Activated effector memory CD4-positive, alpha-beta T cell treated with Interleukin-2 at 50 U/mL for 16 hours (primary cell): ENCODE data around the gene PGC.

Experiments
- DNase-seq: peaks from one replicate; pipeline ENCODE4 v3.0.0-alpha.2; 2020

PGC gene

GRCh38 chr6:41693281-41694240, 53.6 kb downstream of the PGC start:
- DNase-seq, result no peak

- no peak for DNase-seq
These were observed 54.5 kb downstream of the PGC start for GRCh38 chr6:41692730-41693129.

- no peak for DNase-seq
These were observed 55.0 kb downstream of the PGC start for GRCh38 chr6:41692080-41692675.

DNA sequence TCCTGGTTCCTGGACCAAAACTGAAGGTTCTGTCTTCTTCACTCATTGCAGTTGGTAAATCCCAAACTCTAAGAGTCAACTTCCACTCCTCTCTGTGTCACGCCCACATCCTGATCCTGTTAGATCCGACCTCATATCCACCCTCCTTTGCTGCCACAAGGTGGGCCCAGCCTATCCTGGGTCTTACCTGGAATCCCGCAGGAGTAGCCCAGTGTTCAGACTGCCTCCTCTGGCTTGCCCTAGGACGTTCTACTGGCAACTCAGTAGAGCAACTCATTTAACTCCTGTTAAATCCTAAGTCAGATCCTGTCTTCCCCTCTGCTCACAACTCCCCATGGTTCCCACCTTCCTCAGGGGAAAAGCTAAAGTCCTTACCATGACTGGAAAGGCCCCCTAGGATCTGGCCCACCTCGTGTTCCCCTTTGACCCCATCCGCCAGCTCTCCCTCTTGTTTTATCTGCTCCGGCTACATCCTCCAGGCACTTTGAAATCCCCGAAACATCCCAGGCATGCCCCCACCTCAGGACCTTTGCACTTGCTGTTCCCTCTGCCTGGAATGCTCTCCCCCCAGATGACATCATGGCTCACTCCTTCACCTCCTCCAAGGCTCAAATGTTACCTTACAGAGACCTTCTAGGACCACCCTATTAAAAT, 55.6 kb downstream of the PGC start:
- no peak for DNase-seq

DNA sequence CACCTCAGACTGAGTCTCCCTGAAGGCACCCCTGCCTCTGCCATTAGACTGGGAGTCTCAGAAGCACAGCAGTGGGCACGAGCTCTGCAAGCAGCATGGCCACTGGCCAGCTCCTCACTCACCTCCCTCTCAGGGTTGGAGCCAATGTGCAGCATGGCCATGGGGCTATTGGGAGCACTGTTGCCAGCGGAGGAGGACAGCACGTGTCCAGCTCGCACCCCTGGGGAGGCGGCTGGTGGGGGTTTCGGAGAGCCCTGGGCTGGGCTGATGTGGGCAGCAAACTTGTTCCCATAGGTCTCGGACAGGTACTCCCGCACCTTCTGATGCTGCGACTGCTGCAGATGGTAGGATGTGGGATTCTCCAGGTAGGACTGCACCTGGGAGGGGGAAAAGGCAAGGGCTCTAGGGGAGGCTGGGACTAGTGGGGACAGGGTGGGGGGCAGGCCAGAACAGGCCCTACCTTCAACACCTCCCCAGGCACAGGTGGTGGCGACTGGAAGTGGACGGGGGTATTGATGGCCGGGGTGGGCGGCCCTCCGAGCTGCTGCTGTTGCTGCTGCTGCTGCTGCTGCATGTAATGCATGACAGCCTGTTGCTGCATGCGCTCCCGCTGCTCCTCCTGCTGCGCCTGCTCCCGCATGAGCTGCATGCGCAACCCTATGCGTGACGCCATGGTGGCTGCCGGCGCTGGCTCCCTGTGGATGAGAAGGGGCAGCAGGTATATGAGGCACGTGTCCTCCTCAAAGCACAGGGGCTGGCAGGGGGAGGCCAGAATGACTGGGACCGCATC, 56.5 kb downstream of the PGC start:
- DNase-seq, result no peak

DNA sequence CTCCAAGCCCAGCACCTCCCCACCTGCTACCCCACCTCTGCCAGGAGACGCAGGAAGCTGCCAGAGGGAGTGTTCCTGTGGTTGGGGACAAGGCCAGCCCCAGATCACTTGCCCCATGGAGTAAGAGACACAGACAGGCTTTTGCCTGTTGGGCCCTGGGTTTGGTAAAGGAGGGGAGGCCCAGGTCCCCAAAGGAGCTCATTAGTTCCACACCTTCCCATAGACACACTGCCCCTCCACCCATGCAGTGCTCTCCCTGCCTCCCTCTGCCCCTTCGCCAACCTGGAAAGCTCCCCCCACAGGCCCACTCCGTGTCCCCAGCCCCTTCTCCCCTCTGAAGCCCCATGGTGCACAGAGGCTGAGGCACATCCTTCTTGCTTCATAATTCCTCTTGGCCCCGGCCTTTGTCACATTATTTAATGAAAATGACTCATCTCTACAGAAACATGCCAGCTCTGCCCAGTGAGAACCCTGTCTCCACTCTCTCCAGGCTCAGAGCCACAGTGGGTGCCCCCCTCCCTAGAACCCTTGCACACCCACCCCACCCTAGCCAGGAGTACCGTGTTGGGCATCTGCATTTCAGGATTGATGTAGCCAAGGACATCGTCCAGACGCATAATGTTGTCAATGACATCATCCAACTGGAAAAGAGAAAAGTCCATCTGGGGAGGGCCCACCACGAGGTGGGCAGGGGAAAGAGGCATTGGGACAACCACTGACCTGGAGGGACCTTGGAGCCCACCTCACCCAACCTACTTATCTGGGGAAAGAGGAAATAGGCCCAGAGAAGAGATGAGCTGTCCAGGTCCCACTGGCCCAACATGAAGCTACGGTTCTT, 57.8 kb downstream of the PGC start:
- DNase-seq, result no peak

GRCh38 chr6:41688256-41688965, 58.8 kb downstream of the PGC start:
- DNase-seq, result no peak

DNA sequence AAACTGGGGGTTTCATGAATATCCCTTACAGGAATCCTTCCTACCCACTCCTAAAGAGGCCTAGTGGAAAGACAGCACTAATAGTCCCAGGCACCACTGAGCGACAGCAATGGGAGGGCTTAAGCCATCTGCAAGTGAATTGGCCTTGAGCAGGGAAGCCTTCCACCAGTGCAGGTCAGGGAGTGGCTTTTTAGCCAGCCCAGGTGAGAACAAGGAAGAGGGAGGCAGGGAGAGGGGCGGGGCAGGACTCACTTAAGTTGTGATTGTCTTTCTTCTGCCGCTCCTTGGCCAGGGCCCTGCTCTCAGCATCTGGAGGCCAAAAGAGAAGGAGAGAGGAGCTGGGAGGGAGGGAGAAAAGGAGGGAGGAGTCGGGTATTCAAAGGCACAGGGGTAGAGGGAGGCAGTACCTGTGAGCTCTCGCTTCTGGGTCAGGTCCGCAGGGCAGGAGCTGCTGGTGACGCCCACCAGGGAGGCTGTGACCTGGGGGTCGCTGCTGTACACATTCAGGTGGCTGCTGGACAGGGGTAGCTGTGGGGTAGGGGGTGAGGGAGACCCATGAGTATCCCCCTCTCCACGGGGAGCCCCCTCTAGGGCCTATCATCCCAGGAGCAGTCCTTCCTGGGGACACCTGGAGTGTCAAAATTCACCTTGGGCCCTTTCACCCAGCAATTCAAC, 59.6 kb downstream of the PGC start:
- no peak for DNase-seq
